ENCODE data around the gene VEGFC.

Gene VEGFC

GRCh38 chr4:176781739-176782100, 11.0 kb downstream of the VEGFC start:
- Histone ChIP-seq H3K4me3 (ENCODE audit: low read length) (no peak overlapping the region), H3K36me3 (ENCODE audit: control insufficient read depth, insufficient read depth, low read length, severe bottlenecking) (no peaks in the 10 kb centered on the region), H3K9me3 (ENCODE audit: control insufficient read depth, low read length) (no peaks in the 10 kb centered on the region), H3K27me3 (replicated peaks; ENCODE audit: control insufficient read depth, insufficient read depth, low read length) (no peaks in the 10 kb centered on the region), H3K4me1 (ENCODE audit: control insufficient read depth, insufficient read depth, low read length) (peaks cover 53% of the 10 kb centered on the region), H3K9ac (ENCODE audit: low read length) (peak overlapping the region; percentile 16)
- no peak for DNase-seq (ENCODE audit: low read depth)

GRCh38 chr4:176780995-176781738, 11.6 kb downstream of the VEGFC start:
- Histone ChIP-seq H3K4me3 (ENCODE audit: low read length) (no peak overlapping the region), H3K9me3 (ENCODE audit: control insufficient read depth, low read length) (no peaks in the 10 kb centered on the region), H3K36me3 (ENCODE audit: control insufficient read depth, insufficient read depth, low read length, severe bottlenecking) (no peaks in the 10 kb centered on the region), H3K9ac (ENCODE audit: low read length) (peak overlapping the region; percentile 16), H3K4me1 (ENCODE audit: control insufficient read depth, insufficient read depth, low read length) (peaks cover 47% of the 10 kb centered on the region), H3K27me3 (replicated peaks; ENCODE audit: control insufficient read depth, insufficient read depth, low read length) (no peaks in the 10 kb centered on the region)
- DNase-seq (ENCODE audit: low read depth), result peak; percentile 47

GRCh38 chr4:176779421-176779820, 13.3 kb downstream of the VEGFC start:
- Histone ChIP-seq H3K36me3 (ENCODE audit: control insufficient read depth, insufficient read depth, low read length, severe bottlenecking) (no peaks in the 10 kb centered on the region), H3K27me3 (replicated peaks; ENCODE audit: control insufficient read depth, insufficient read depth, low read length) (no peaks in the 10 kb centered on the region), H3K4me1 (ENCODE audit: control insufficient read depth, insufficient read depth, low read length) (peaks cover 55% of the 10 kb centered on the region), H3K4me3 (ENCODE audit: low read length) (no peak overlapping the region), H3K9me3 (ENCODE audit: control insufficient read depth, low read length) (no peaks in the 10 kb centered on the region), H3K9ac (ENCODE audit: low read length) (no peak overlapping the region)
- DNase-seq (ENCODE audit: low read depth), result no peak

- no peaks in the 10 kb centered on the region for H3K36me3 ChIP-seq (ENCODE audit: control insufficient read depth, insufficient read depth, low read length, severe bottlenecking)
- no peaks in the 10 kb centered on the region for H3K9me3 ChIP-seq (ENCODE audit: control insufficient read depth, low read length)
- H3K4me3 ChIP-seq (ENCODE audit: low read length), result peak overlapping the region; percentile 45
- H3K9ac ChIP-seq (ENCODE audit: low read length), result peak overlapping the region; percentile 24
- H3K27me3 ChIP-seq (replicated peaks; ENCODE audit: control insufficient read depth, insufficient read depth, low read length), result no peaks in the 10 kb centered on the region
- H3K4me1 ChIP-seq (ENCODE audit: control insufficient read depth, insufficient read depth, low read length), result peaks cover 55% of the 10 kb centered on the region
- peak; percentile 68 for DNase-seq (ENCODE audit: low read depth)
These were observed 14.2 kb downstream of the VEGFC start for GRCh38 chr4:176778491-176778890.

GRCh38 chr4:176778063-176778462, 14.7 kb downstream of the VEGFC start:
- no peaks in the 10 kb centered on the region for H3K27me3 ChIP-seq (replicated peaks; ENCODE audit: control insufficient read depth, insufficient read depth, low read length)
- peaks cover 53% of the 10 kb centered on the region for H3K4me1 ChIP-seq (ENCODE audit: control insufficient read depth, insufficient read depth, low read length)
- H3K36me3 ChIP-seq (ENCODE audit: control insufficient read depth, insufficient read depth, low read length, severe bottlenecking), result no peaks in the 10 kb centered on the region
- DNase-seq (ENCODE audit: low read depth), result peak; percentile 83
- peak overlapping the region; percentile 24 for H3K9ac ChIP-seq (ENCODE audit: low read length)
- peak overlapping the region; percentile 45 for H3K4me3 ChIP-seq (ENCODE audit: low read length)
- H3K9me3 ChIP-seq (ENCODE audit: control insufficient read depth, low read length), result no peaks in the 10 kb centered on the region

GRCh38 chr4:176775338-176775737, 17.4 kb downstream of the VEGFC start:
- Histone ChIP-seq H3K36me3 (ENCODE audit: control insufficient read depth, insufficient read depth, low read length, severe bottlenecking) (no peaks in the 10 kb centered on the region), H3K4me1 (ENCODE audit: control insufficient read depth, insufficient read depth, low read length) (peaks cover 31% of the 10 kb centered on the region), H3K9ac (ENCODE audit: low read length) (no peak overlapping the region), H3K27me3 (replicated peaks; ENCODE audit: control insufficient read depth, insufficient read depth, low read length) (no peaks in the 10 kb centered on the region), H3K9me3 (ENCODE audit: control insufficient read depth, low read length) (no peaks in the 10 kb centered on the region), H3K4me3 (ENCODE audit: low read length) (no peak overlapping the region)
- peak; percentile 33 for DNase-seq (ENCODE audit: low read depth)

- no peaks in the 10 kb centered on the region for H3K27me3 ChIP-seq (replicated peaks; ENCODE audit: control insufficient read depth, insufficient read depth, low read length)
- no peak for DNase-seq (ENCODE audit: low read depth)
- no peaks in the 10 kb centered on the region for H3K9me3 ChIP-seq (ENCODE audit: control insufficient read depth, low read length)
- no peaks in the 10 kb centered on the region for H3K36me3 ChIP-seq (ENCODE audit: control insufficient read depth, insufficient read depth, low read length, severe bottlenecking)
- H3K4me3 ChIP-seq (ENCODE audit: low read length), result no peak overlapping the region
- H3K9ac ChIP-seq (ENCODE audit: low read length), result no peak overlapping the region
- H3K4me1 ChIP-seq (ENCODE audit: control insufficient read depth, insufficient read depth, low read length), result peaks cover 34% of the 10 kb centered on the region
These were observed 17.9 kb downstream of the VEGFC start for GRCh38 chr4:176774852-176775251.

- H3K9me3 ChIP-seq (ENCODE audit: control insufficient read depth, low read length), result no peaks in the 10 kb centered on the region
These were observed 23.2 kb downstream of the VEGFC start for GRCh38 chr4:176769514-176769913.

GRCh38 chr4:176767183-176767582, 25.5 kb downstream of the VEGFC start:
- Histone ChIP-seq H3K9ac (ENCODE audit: low read length) (no peak overlapping the region), H3K27me3 (replicated peaks; ENCODE audit: control insufficient read depth, insufficient read depth, low read length) (no peaks in the 10 kb centered on the region), H3K4me1 (ENCODE audit: control insufficient read depth, insufficient read depth, low read length) (peaks cover 20% of the 10 kb centered on the region), H3K9me3 (ENCODE audit: control insufficient read depth, low read length) (no peaks in the 10 kb centered on the region), H3K4me3 (ENCODE audit: low read length) (no peak overlapping the region), H3K36me3 (ENCODE audit: control insufficient read depth, insufficient read depth, low read length, severe bottlenecking) (no peaks in the 10 kb centered on the region)
- peak; percentile 34 for DNase-seq (ENCODE audit: low read depth)

More at GRCh38 chr4:176769514-176769913, 23.2 kb downstream of the VEGFC start:
- no peak overlapping the region for H3K9ac ChIP-seq (ENCODE audit: low read length)
- H3K4me3 ChIP-seq (ENCODE audit: low read length), result no peak overlapping the region
- H3K27me3 ChIP-seq (replicated peaks; ENCODE audit: control insufficient read depth, insufficient read depth, low read length), result no peaks in the 10 kb centered on the region
- no peaks in the 10 kb centered on the region for H3K36me3 ChIP-seq (ENCODE audit: control insufficient read depth, insufficient read depth, low read length, severe bottlenecking)
- DNase-seq (ENCODE audit: low read depth), result peak; percentile 83
- H3K4me1 ChIP-seq (ENCODE audit: control insufficient read depth, insufficient read depth, low read length), result peaks cover 20% of the 10 kb centered on the region

GRCh38 chr4:176762661-176763308, 29.9 kb downstream of the VEGFC start:
- DNase-seq (ENCODE audit: low read depth), result no peak
- Histone ChIP-seq H3K4me1 (ENCODE audit: control insufficient read depth, insufficient read depth, low read length) (peaks cover 7% of the 10 kb centered on the region), H3K4me3 (ENCODE audit: low read length) (no peak overlapping the region)

GRCh38 chr4:176761872-176762271, 30.9 kb downstream of the VEGFC start:
- Histone ChIP-seq H3K9me3 (ENCODE audit: control insufficient read depth, low read length) (no peaks in the 10 kb centered on the region), H3K36me3 (ENCODE audit: control insufficient read depth, insufficient read depth, low read length, severe bottlenecking) (no peaks in the 10 kb centered on the region), H3K4me1 (ENCODE audit: control insufficient read depth, insufficient read depth, low read length) (peaks cover 7% of the 10 kb centered on the region), H3K4me3 (ENCODE audit: low read length) (no peak overlapping the region), H3K9ac (ENCODE audit: low read length) (no peak overlapping the region), H3K27me3 (replicated peaks; ENCODE audit: control insufficient read depth, insufficient read depth, low read length) (no peaks in the 10 kb centered on the region)
- DNase-seq (ENCODE audit: low read depth), result no peak

More at GRCh38 chr4:176762661-176763308, 29.9 kb downstream of the VEGFC start:
- no peaks in the 10 kb centered on the region for H3K36me3 ChIP-seq (ENCODE audit: control insufficient read depth, insufficient read depth, low read length, severe bottlenecking)
- no peaks in the 10 kb centered on the region for H3K27me3 ChIP-seq (replicated peaks; ENCODE audit: control insufficient read depth, insufficient read depth, low read length)
- no peak overlapping the region for H3K9ac ChIP-seq (ENCODE audit: low read length)
- H3K9me3 ChIP-seq (ENCODE audit: control insufficient read depth, low read length), result no peaks in the 10 kb centered on the region
